Dermis microvascular lymphatic vessel endothelial cell (primary cell): ENCODE data around the gene TBC1D14. TPM values are rescaled to one million over a fixed set of nuclear protein-coding genes. Genes with fewer than 3 reads are reported as not detected.
"Not testable (repeated sequence)": the region's sequence is repeated elsewhere in the genome, so short reads cannot be mapped to it uniquely, and the experiment has no call there.

Experiments used
- DNase-seq, 2 donors: peaks; one replicate each; pipeline versions ENCODE4 v3.0.0 to v3.0.0-alpha.2; 2010; ENCODE audit warnings: low read depth in 2 of 2
- total RNA-seq: library from RNA; depleted of rRNA; stranded (reverse); fragments of >200 nt; gene quantifications from 2 replicates; pipeline ENCODE4 v1.2.1, GENCODE V29; 2014

TBC1D14 gene
- total RNA-seq, 1 donor from 2014 or later: 17.1 TPM

DNA sequence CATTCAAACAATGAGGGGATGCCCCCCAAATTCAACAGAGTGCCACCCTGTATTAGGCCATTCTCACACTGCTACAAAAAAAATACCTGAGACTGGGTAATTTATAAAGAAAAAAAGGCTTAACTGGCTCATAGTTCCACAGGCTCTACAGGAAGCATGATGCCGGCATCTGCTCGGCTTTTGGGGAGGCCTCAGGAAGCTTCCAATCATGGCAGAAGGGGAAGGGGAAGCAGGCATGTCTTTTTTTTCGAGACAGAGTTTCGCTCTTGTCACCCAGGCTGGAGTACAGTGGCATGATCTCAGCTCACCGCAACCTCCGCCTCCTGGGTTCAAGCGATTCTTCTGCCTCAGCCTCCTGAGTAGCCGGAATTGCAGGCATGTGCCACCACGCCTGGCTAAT, 18.7 kb upstream of the TBC1D14 start:
- DNase-seq: not testable (repeated sequence)

DNA sequence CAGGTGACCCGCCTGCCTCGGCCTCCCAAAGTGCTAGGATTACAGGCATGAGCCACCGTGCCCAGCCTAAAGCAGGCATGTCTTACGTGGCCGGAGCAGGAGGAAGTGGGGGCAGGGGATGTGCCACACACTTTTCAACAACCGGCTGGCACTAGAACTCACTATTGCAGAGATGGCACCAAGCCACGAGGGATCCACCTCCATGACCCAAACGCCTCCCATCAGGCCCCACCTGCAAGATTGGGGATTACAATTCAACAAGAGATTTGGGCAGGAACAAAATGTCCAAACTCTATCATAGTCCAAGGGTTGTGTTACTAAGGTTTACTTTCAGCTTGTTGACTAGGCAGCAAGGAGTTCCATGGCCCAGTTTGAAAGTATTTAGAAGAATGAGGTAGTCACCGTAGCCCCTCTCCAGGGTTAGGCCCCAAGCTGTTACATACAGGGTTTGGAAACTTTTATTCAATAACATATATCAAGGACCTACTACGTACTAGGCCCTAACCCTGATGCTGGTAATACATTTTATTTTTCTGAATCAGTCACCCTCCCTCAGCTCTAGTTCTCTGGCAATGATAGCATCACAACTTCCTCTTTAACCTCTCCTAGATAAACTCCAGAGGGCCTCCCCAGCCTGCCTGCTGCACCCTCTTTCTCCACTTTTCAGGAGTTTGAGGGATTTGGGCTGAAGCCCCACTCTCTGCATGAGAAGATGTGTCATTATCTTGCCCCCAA, 18.0 kb upstream of the TBC1D14 start:
- no peak for DNase-seq

- no peak for DNase-seq
Measured at GRCh38 chr4:6892190-6892908, 17.3 kb upstream of the TBC1D14 start.

- no peak for DNase-seq
Measured at GRCh38 chr4:6892909-6893202, 16.8 kb upstream of the TBC1D14 start.

GRCh38 chr4:6893449-6894085, 16.1 kb upstream of the TBC1D14 start:
- no peak for DNase-seq

GRCh38 chr4:6894086-6894478, 15.5 kb upstream of the TBC1D14 start:
- DNase-seq: no peak

- no peak for DNase-seq
Measured at GRCh38 chr4:6894528-6895498, 14.8 kb upstream of the TBC1D14 start.

DNA sequence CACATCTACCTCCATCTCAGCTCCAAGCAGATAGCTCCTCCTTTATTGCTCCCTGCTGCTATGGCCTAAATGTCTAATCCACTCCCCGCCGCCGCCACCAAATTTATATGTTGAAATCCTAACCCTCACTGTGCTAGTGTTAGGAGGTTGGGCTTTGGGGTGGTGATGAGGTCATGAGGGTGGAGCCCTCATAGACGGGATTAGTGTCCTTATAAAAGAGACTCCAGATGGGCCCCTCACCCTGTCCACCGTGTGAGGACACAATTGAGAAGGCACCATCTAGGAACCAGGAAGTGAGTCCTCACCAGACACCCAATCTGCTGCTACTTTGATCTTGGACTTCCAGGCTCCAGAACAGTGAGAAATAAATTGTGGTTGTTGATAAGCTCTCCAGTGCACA, 13.6 kb upstream of the TBC1D14 start:
- DNase-seq: no peak

DNA sequence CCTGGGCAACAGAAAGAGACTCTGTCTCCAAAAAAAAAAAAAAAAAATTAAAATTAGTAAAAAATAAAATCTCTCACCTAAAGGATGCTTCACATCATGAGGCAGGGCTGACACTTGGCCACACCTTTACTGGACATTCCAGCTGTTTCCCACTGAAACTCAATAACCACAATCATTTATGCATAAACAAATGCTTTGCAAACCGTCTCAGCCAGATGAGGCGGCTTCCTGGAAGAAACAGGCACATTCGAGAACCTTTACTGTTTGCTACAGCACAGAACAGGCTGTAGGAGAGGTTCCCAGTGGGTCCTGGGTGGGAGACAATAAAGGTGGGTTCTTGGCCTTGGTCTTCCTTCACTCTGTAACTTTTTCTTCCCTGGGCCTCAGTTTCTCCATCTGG, 10.9 kb upstream of the TBC1D14 start:
- DNase-seq: no peak

DNA sequence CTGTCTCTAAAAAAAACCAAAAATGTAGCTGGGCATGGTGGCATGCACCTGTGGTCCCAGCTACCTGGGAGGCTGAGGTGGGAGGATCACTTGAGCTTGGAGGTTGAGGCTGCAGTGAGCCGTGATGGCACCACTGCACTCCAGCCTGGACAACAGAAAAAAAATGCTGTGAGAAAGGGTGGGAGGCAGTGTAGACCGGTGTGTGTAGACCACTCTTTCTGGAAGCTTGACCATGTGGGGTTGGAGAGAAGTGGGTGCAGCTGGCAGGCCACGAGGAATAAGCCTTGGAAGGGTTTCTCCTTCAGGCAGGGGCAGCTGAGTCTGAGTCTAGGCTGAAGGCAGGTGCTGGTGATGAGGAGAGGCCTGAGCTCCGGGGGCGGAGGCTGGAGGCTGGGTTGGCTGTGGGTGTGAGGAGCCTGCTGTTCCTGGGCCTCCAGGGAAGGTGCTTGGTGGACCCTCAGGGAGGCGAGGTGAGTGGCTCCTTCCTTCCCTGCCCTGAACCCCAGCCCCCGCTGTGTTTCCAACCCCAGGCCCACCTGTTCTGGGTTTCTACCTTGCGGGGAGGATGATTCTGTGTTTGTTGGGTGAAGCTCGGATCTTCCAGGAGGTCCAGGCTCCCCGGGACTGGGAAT, 9.3 kb upstream of the TBC1D14 start:
- DNase-seq: no peak

DNA sequence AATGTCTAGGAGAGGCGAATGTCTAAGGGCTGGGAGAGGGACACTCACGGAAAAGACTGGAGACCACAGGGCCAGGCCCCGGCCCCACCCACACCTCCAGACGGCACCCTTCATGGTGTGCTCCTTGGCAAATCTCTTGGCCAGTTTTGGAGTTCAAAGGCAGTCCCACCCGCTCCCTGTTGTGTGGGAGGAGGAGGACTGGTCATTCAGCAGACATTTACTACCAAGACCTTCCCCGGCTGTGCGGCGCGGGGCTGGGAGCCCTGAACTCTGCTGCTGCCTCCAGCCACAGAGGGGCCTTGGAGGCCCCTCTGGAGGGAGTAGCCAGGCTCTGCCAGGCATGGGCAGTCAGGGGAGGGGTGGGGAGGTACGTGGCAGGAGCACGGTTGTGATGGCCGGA, 8.7 kb upstream of the TBC1D14 start:
- DNase-seq: no peak

DNA sequence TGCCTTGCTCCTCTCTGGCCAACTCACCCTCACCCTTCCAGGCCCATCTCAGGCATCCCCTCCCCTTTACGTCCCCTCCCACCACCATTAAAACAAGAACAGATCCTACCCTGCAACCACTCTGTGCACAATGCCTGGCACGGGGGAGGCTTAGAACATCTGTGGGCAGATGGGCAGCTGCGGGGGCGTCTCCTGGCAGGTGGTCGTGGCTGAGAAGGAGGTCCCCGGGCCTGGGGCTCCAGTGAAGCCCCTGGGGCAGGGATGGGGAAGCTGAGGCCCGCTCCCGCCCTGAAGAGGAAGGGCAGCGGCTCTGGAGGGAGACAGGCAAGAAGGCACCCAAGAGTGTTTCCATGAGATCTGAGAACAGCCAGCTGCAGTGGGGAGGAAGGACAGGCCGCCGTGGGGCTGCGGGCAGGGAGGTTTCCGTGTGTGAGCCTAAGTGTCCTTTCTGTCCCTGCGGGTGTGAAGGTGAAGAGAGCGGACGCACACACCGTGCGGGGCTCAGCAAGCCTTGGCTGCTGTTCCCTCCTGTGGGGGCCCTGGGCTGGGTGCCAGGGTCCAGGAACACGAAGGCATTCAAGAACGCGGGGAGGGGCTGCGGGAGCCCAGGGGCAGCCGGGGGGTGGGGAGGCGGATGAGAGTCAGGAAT, 7.8 kb upstream of the TBC1D14 start:
- no peak for DNase-seq

DNA sequence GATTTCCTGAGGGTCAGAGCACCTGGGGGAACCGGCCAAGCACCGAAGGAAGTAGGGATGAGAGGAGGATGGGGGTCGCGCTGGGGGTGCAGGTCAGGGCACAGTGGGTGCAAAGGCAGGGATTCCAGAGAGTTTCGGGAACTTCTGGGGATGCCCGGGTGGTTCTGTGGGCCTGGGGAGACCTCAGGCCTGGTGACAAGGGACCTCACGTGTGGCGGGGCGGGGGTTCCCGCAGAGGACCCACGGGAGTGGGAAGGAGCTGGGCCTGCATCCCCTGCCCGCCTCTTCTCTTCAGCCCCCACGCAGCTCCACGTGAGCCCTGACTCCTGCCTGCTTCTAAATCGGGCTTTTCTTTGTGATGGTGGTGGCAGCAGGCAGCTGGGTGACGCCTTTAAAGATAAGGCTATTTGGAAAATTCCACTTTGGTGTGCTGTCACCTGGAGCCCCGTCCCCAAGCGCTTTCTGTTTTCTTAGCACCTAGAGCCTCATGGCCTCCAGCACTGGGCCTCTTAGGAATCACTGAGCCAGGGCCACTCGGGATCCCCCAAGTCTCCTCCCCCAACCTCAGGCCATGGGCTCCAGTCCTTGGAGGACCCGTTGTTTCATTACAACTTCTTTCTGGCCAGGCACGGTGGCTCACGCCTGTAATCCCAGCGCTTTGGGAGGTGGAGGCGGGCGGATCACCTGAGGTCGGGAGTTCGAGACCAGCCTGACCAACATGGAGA, 7.1 kb upstream of the TBC1D14 start:
- DNase-seq: no peak

GRCh38 chr4:6905516-6906445, 3.8 kb upstream of the TBC1D14 start:
- no peak for DNase-seq

DNA sequence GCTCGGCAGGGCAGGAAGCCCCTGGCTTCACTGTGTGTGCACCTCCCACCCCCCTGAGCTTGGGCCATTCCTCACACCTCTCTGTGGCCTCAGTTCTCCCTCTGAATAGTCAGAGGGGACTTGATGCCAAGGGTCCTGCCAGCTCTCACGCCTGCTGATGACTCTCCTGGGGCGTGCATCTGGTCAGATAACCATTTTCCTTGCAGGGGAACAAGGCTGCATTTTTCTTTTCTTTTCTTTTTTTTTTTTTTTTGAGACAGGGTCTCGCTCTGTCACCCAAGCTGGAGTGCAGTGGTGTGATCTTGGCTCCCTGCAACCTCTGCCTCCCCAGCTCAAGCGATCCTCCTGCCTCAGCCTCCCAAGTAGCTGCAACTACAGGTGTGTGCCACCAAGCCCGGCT, 3.1 kb upstream of the TBC1D14 start:
- not testable (repeated sequence) for DNase-seq

- peak in 1 of 2 donors; percentile 53 for DNase-seq
Measured at GRCh38 chr4:6907658-6908191, 1.9 kb upstream of the TBC1D14 start.

DNA sequence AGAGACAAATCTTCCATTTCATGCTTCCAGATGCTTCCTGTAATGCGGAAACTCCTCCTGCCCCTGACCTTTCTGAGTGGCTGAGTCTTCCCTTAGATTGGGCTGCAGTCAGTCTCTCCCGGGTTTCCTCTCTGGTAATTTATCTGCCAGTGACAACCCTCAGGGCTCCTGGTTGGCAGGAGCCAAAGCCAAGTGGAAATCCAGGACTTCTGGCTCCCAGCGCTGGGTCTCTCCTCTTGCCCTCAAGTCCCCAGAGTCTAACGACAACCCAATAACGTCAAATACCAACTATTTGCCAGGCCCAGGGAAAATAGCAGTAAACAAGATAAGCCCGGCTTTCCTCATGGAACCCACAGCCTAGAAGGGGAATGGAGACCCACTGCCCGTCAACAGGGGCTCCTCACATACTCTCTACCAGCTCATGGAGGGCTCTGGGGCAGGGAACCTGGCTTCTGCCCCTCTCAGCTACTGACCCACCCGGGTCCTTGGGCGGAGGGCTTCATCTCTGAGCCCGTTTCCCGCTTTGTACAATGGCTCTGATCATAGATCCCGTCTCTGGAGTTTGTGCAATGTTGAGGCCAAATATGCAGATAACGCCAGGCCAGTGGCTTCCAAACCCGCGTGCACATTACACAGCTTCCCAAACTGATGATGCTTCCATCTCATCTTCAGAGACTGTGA, 1.1 kb upstream of the TBC1D14 start:
- DNase-seq: peak in 1 of 2 donors; percentile 37

GRCh38 chr4:6909970-6910339, 329 bp downstream of the TBC1D14 start:
- DNase-seq: no peak
